Endodermal cell (in vitro differentiated cells): ENCODE results near the gene RABL3. TPM values are rescaled to one million over a fixed set of nuclear protein-coding genes. Genes with fewer than 3 reads are reported as not detected.
"Not testable (repeated sequence)": the region's sequence is repeated elsewhere in the genome, so short reads cannot be mapped to it uniquely, and the experiment has no call there.

Experiments used
- DNase-seq: peaks from one replicate; pipeline ENCODE4 v3.0.0-alpha.2; 2017
- H3K27ac ChIP-seq: 2 replicates; pipeline ENCODE4 v1.5.1; 2013; ENCODE audit warnings: mild to moderate bottlenecking, low read depth, low read length, moderate library complexity
- H3K27me3 ChIP-seq: 2 replicates; pipeline ENCODE4 v1.6.1; 2013; ENCODE audit warnings: mild to moderate bottlenecking, low read length, moderate library complexity; ENCODE audit not compliant: insufficient read depth, control insufficient read depth, poor library complexity, severe bottlenecking
- H3K36me3 ChIP-seq: 2 replicates; pipeline ENCODE4 v1.7.0; 2013; ENCODE audit warnings: mild to moderate bottlenecking, low read length, moderate library complexity; ENCODE audit not compliant: control insufficient read depth, insufficient read depth
- H3K4me1 ChIP-seq: one replicate; pipeline ENCODE4 v1.7.0; 2013; ENCODE audit warnings: low read length; ENCODE audit not compliant: control insufficient read depth, insufficient read depth
- H3K4me3 ChIP-seq: 2 replicates; pipeline ENCODE4 v1.5.1; 2013; ENCODE audit warnings: mild to moderate bottlenecking, low read length, moderate library complexity
- H3K9ac ChIP-seq: 2 replicates; pipeline ENCODE4 v1.6.1; 2013; ENCODE audit warnings: mild to moderate bottlenecking, low read length, moderate library complexity; ENCODE audit not compliant: poor library complexity, severe bottlenecking; ENCODE audit errors: extremely low read depth
- H3K9me3 ChIP-seq: 2 replicates; pipeline ENCODE4 v1.6.1; 2013; ENCODE audit warnings: mild to moderate bottlenecking, low read length, moderate library complexity; ENCODE audit not compliant: control insufficient read depth
- H3K27ac Mint-ChIP-seq: 2 replicates; pipeline ENCODE4 v1.8.0; 2020; ENCODE audit warnings: mixed read lengths
- H3K27me3 Mint-ChIP-seq: 2 replicates; pipeline ENCODE4 v1.8.0; 2021; ENCODE audit warnings: mild to moderate bottlenecking, mixed read lengths; ENCODE audit not compliant: insufficient read depth
- H3K36me3 Mint-ChIP-seq: 2 replicates; pipeline ENCODE4 v1.8.0; 2020; ENCODE audit warnings: low read depth, mixed read lengths
- H3K4me1 Mint-ChIP-seq: 2 replicates; pipeline ENCODE4 v1.8.0; 2020; ENCODE audit warnings: mixed read lengths
- H3K4me3 Mint-ChIP-seq: 2 replicates; pipeline ENCODE4 v1.8.0; 2020; ENCODE audit warnings: mild to moderate bottlenecking, moderate library complexity, mixed read lengths
- H3K9me3 Mint-ChIP-seq: 2 replicates; pipeline ENCODE4 v1.8.0; 2020; ENCODE audit warnings: mild to moderate bottlenecking, mixed read lengths
- CTCF ChIP-seq: fragments of 200-600 bp; sonication (generic); conservative IDR thresholded peaks from 2 replicates; pipeline ENCODE4 v1.5.0; 2021; ENCODE audit warnings: antibody characterized with exemption, mild to moderate bottlenecking
- WGBS, 2 experiments: methylation state at CpG; one replicate each; pipeline versions ENCODE4 v1.1.5 to v1.1.7; 2013; ENCODE audit warnings: missing lambda C conversion rate in 2 of 2, mixed read lengths in 1 of 2; ENCODE audit not compliant: insufficient coverage in 1 of 2, insufficient read length in 1 of 2; 5-methylcytosine and 5-hydroxymethylcytosine counted together
- total RNA-seq, 2 donors: library from RNA; stranded (reverse); fragmentation: NEBNext Ultra II Directional in 1 of 2; extraction: Animal tissue kit (Norgen Biotek cat#: 25700) in 1 of 2; gene quantifications; 2 replicates in 1 of 2; 3 replicates in 1 of 2; pipeline ENCODE4 v1.2.1, GENCODE V29; 2021

RABL3 gene
- total RNA-seq, 2 donors from 2014 or later: 19.6 to 23.0 TPM

GRCh38 chr3:120640231-120640630 is 102.1 kb downstream of the RABL3 start:
- Mint-ChIP-seq H3K27ac (no peak overlapping the region), H3K9me3 (peaks cover 2% of the 10 kb centered on the region), H3K4me3 (no peak overlapping the region), H3K4me1 (peaks cover 15% of the 10 kb centered on the region), H3K27me3 (no peaks in the 10 kb centered on the region), H3K36me3 (peaks cover 2% of the 10 kb centered on the region)
- H3K9me3 ChIP-seq: peaks cover 9% of the 10 kb centered on the region
- no peak overlapping the region for H3K4me3 ChIP-seq
- H3K4me1 ChIP-seq: peaks cover 4% of the 10 kb centered on the region
- TF ChIP-seq CTCF: no peak
- WGBS, 2 experiments: 95 to 100% methylated on average over 1 of the region's 1 CpG
- H3K27ac ChIP-seq: no peak overlapping the region
- H3K36me3 ChIP-seq: no peaks in the 10 kb centered on the region
- H3K9ac ChIP-seq: no peak overlapping the region
- no peak for DNase-seq
- no peaks in the 10 kb centered on the region for H3K27me3 ChIP-seq

GRCh38 chr3:120638820-120639219 is 103.5 kb downstream of the RABL3 start:
- not testable (repeated sequence) for H3K27ac Mint-ChIP-seq, H3K4me1 ChIP-seq, H3K9me3 ChIP-seq, H3K9me3 Mint-ChIP-seq, H3K4me3 Mint-ChIP-seq, H3K36me3 Mint-ChIP-seq, H3K4me1 Mint-ChIP-seq, H3K9ac ChIP-seq, H3K27me3 ChIP-seq, H3K27me3 Mint-ChIP-seq, H3K4me3 ChIP-seq, H3K36me3 ChIP-seq, DNase-seq, H3K27ac ChIP-seq
- 86 to 95% methylated on average over 3 to 4 of the region's 4 CpGs for WGBS, 2 experiments

GRCh38 chr3:120637851-120638559 is 104.3 kb downstream of the RABL3 start:
- no peak overlapping the region for H3K4me3 Mint-ChIP-seq
- peaks cover 2% of the 10 kb centered on the region for H3K36me3 Mint-ChIP-seq
- H3K27me3 ChIP-seq: no peaks in the 10 kb centered on the region
- peaks cover 9% of the 10 kb centered on the region for H3K9me3 ChIP-seq
- H3K4me3 ChIP-seq: no peak overlapping the region
- 93% methylated on average over 3 to 6 of the region's 6 CpGs for WGBS, 2 experiments
- TF ChIP-seq CTCF: no peak
- H3K4me1 ChIP-seq: peaks cover 4% of the 10 kb centered on the region
- peaks cover 2% of the 10 kb centered on the region for H3K9me3 Mint-ChIP-seq
- H3K27ac Mint-ChIP-seq: no peak overlapping the region
- H3K36me3 ChIP-seq: no peaks in the 10 kb centered on the region
- no peaks in the 10 kb centered on the region for H3K27me3 Mint-ChIP-seq
- peaks cover 6% of the 10 kb centered on the region for H3K4me1 Mint-ChIP-seq
- no peak overlapping the region for H3K27ac ChIP-seq
- no peak overlapping the region for H3K9ac ChIP-seq
- no peak for DNase-seq
